OCI-LY7 (cell line): ENCODE results near the gene RAB15.

ENCODE experiments used
- EZH2phosphoT487 ChIP-seq: fragments of 200-600 bp; sonication (generic); IDR thresholded peaks from 2 replicates; pipeline ENCODE4 v1.6.1; 2018; ENCODE audit warnings: low read depth, borderline replicate concordance, mild to moderate bottlenecking, mixed run types, antibody characterized with exemption, low read length, moderate library complexity, mixed read lengths
- TF ChIP-seq, protein P1 (sequence below): fragments of 200-600 bp; sonication (generic); conservative IDR thresholded peaks from 2 replicates; pipeline ENCODE4 v1.5.1; 2014; ENCODE audit warnings: mild to moderate bottlenecking, antibody characterized with exemption, low read length, moderate library complexity, mixed read lengths

DNA sequence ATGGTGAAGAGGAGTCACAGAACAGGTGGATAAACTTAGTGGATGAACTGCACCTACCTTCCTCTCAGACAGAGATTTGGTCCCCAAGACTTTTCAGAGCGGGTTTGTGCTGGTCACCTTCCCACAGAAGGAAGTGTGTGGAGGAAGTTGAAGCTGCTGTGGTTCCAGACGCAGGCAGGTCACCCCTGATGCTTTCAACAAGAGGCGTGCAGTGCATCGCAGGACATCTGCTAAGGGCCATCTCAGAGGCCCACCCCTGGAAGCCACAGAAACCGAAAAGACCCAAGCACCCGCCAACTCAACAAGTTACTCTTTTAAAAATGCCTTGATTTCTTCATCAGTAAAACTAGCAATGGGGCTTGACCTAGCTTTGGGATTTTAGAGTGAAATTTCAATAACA lies 28.6 kb downstream of the RAB15 start:
- TF ChIP-seq, protein P1, sequence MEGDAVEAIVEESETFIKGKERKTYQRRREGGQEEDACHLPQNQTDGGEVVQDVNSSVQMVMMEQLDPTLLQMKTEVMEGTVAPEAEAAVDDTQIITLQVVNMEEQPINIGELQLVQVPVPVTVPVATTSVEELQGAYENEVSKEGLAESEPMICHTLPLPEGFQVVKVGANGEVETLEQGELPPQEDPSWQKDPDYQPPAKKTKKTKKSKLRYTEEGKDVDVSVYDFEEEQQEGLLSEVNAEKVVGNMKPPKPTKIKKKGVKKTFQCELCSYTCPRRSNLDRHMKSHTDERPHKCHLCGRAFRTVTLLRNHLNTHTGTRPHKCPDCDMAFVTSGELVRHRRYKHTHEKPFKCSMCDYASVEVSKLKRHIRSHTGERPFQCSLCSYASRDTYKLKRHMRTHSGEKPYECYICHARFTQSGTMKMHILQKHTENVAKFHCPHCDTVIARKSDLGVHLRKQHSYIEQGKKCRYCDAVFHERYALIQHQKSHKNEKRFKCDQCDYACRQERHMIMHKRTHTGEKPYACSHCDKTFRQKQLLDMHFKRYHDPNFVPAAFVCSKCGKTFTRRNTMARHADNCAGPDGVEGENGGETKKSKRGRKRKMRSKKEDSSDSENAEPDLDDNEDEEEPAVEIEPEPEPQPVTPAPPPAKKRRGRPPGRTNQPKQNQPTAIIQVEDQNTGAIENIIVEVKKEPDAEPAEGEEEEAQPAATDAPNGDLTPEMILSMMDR: no peak
- no peak for TF ChIP-seq EZH2phosphoT487
